Measurements from ENCODE around the gene CXCL1. TPM values are rescaled to one million over a fixed set of nuclear protein-coding genes. Genes with fewer than 3 reads are reported as not detected.

The CXCL1 gene
- polyA plus RNA-seq, 3 donors, result 1.7 to 4.4 (median 3.5) TPM

GRCh38 chr4:73860181-73860580, 9.0 kb upstream of the CXCL1 start:
- intact Hi-C loops (cut with micrococcal nuclease), result no loop called here
- no CpG with 5 or more reads among the region's 4 CpGs for WGBS (ENCODE audit: insufficient coverage)
- Mint-ChIP-seq H3K27ac (no peak overlapping the region), H3K4me1 (peaks cover 8% of the 10 kb centered on the region), H3K9me3 (peaks cover 0 to 3% (median 0%) of the 10 kb centered on the region in 7 donors), H3K4me3 (no peak overlapping the region), H3K36me3 (no peaks in the 10 kb centered on the region), H3K27me3 (ENCODE audit: low read depth in 3 of 3) (peaks cover 0 to 2% (median 0%) of the 10 kb centered on the region in 3 donors)
- no peaks in the 10 kb centered on the region for H3K79me2 ChIP-seq (ENCODE audit: insufficient read depth, low read length)
- no peak overlapping the region for H3K27ac ChIP-seq (ENCODE audit: low read depth in 1 of 2, low read length in 2 of 2)
- H4K20me1 ChIP-seq (ENCODE audit: insufficient read depth, low read length), result no peaks in the 10 kb centered on the region
- no peak for DNase-seq
- no peaks in the 10 kb centered on the region for H3K9me3 ChIP-seq (replicated peaks in 1 of 2; ENCODE audit: control insufficient read depth in 1 of 2, insufficient read depth in 1 of 2, low read length in 2 of 2)
- no peak overlapping the region for H3K9ac ChIP-seq (ENCODE audit: insufficient read depth, low read length, poor library complexity, severe bottlenecking)
- no peak overlapping the region for H2AFZ ChIP-seq (ENCODE audit: insufficient read depth, low read depth, low read length, poor library complexity, severe bottlenecking)
- peaks cover 0 to 7% of the 10 kb centered on the region in 2 donors for H3K4me1 ChIP-seq (ENCODE audit: control insufficient read depth in 1 of 2, insufficient read depth in 2 of 2, low read length in 2 of 2)
- no peaks in the 10 kb centered on the region for H3K36me3 ChIP-seq (replicated peaks in 1 of 2; ENCODE audit: control insufficient read depth in 1 of 2, insufficient read depth in 2 of 2, low read length in 2 of 2)
- no peak overlapping the region for H3K4me2 ChIP-seq (replicated peaks; ENCODE audit: extremely low read depth, low read length, poor library complexity, severe bottlenecking)
- TF ChIP-seq CTCF (IDR thresholded peaks at IDR 0.05), result no peak
- H3K27me3 ChIP-seq (ENCODE audit: control insufficient read depth in 2 of 2, insufficient read depth in 2 of 2, low read length in 2 of 2), result no peaks in the 10 kb centered on the region
- H3K4me3 ChIP-seq (replicated peaks in 1 of 3; ENCODE audit: low read depth in 2 of 3, low read length in 3 of 3), result no peak overlapping the region

- no CpG with 5 or more reads among the region's 3 CpGs for WGBS (ENCODE audit: insufficient coverage)
- TF ChIP-seq CTCF (IDR thresholded peaks at IDR 0.05), result no peak
Observed at GRCh38 chr4:73860917-73861316, 8.3 kb upstream of the CXCL1 start.

More at GRCh38 chr4:73860917-73861316, 8.3 kb upstream of the CXCL1 start:
- intact Hi-C loops (cut with micrococcal nuclease), result no loop called here
- H3K79me2 ChIP-seq (ENCODE audit: insufficient read depth, low read length), result no peaks in the 10 kb centered on the region
- H3K4me2 ChIP-seq (replicated peaks; ENCODE audit: extremely low read depth, low read length, poor library complexity, severe bottlenecking), result no peak overlapping the region
- no peaks in the 10 kb centered on the region for H4K20me1 ChIP-seq (ENCODE audit: insufficient read depth, low read length)
- no peak overlapping the region for H3K27ac ChIP-seq (ENCODE audit: low read depth in 1 of 2, low read length in 2 of 2)
- Mint-ChIP-seq H3K9me3 (peaks cover 0 to 3% (median 0%) of the 10 kb centered on the region in 7 donors), H3K4me1 (peaks cover 12% of the 10 kb centered on the region), H3K4me3 (no peak overlapping the region), H3K36me3 (peaks cover 0 to 3% of the 10 kb centered on the region in 2 donors), H3K27me3 (ENCODE audit: low read depth in 3 of 3) (no peaks in the 10 kb centered on the region), H3K27ac (no peak overlapping the region)
- peaks cover 0 to 13% of the 10 kb centered on the region in 2 donors for H3K4me1 ChIP-seq (ENCODE audit: control insufficient read depth in 1 of 2, insufficient read depth in 2 of 2, low read length in 2 of 2)
- H2AFZ ChIP-seq (ENCODE audit: insufficient read depth, low read depth, low read length, poor library complexity, severe bottlenecking), result no peak overlapping the region
- no peaks in the 10 kb centered on the region for H3K9me3 ChIP-seq (replicated peaks in 1 of 2; ENCODE audit: control insufficient read depth in 1 of 2, insufficient read depth in 1 of 2, low read length in 2 of 2)
- no peaks in the 10 kb centered on the region for H3K27me3 ChIP-seq (ENCODE audit: control insufficient read depth in 2 of 2, insufficient read depth in 2 of 2, low read length in 2 of 2)
- no peaks in the 10 kb centered on the region for H3K36me3 ChIP-seq (replicated peaks in 1 of 2; ENCODE audit: control insufficient read depth in 1 of 2, insufficient read depth in 2 of 2, low read length in 2 of 2)
- DNase-seq, result no peak
- no peak overlapping the region for H3K4me3 ChIP-seq (replicated peaks in 1 of 3; ENCODE audit: low read depth in 2 of 3, low read length in 3 of 3)
- no peak overlapping the region for H3K9ac ChIP-seq (ENCODE audit: insufficient read depth, low read length, poor library complexity, severe bottlenecking)
